ENCODE measurements around the gene CD53. TPM values are rescaled to one million over a fixed set of nuclear protein-coding genes. Genes with fewer than 3 reads are reported as not detected.

CD53 gene
- total RNA-seq, 6 experiments from 2014 or later = 7.8 to 26.6 (median 11.9) TPM

- no peaks in the 10 kb centered on the region for H3K4me1 ChIP-seq
- no peaks in the 10 kb centered on the region for H3K36me3 ChIP-seq
- intact Hi-C loops (cut with DNase I) = no loop called here
- no peaks in the 10 kb centered on the region for H3K9me3 ChIP-seq
- WGBS (ENCODE audit: insufficient coverage, low coverage, low lambda C conversion rate, missing lambda C conversion rate) = 63% methylated on average over 1 of the region's 6 CpGs
- no peak overlapping the region for H3K27ac ChIP-seq
- H3K4me3 ChIP-seq = no peak overlapping the region
- ATAC-seq (no peak), DNase-seq (no peak)
- TF ChIP-seq, protein P1, sequence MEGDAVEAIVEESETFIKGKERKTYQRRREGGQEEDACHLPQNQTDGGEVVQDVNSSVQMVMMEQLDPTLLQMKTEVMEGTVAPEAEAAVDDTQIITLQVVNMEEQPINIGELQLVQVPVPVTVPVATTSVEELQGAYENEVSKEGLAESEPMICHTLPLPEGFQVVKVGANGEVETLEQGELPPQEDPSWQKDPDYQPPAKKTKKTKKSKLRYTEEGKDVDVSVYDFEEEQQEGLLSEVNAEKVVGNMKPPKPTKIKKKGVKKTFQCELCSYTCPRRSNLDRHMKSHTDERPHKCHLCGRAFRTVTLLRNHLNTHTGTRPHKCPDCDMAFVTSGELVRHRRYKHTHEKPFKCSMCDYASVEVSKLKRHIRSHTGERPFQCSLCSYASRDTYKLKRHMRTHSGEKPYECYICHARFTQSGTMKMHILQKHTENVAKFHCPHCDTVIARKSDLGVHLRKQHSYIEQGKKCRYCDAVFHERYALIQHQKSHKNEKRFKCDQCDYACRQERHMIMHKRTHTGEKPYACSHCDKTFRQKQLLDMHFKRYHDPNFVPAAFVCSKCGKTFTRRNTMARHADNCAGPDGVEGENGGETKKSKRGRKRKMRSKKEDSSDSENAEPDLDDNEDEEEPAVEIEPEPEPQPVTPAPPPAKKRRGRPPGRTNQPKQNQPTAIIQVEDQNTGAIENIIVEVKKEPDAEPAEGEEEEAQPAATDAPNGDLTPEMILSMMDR (IDR thresholded peaks at IDR 0.05) = no peak
- TF ChIP-seq POLR2A (IDR thresholded peaks at IDR 0.05) = no peak
- no peaks in the 10 kb centered on the region for H3K27me3 ChIP-seq
These were observed 30.0 kb downstream of the CD53 start for GRCh38 chr1:110902820-110903463.

DNA sequence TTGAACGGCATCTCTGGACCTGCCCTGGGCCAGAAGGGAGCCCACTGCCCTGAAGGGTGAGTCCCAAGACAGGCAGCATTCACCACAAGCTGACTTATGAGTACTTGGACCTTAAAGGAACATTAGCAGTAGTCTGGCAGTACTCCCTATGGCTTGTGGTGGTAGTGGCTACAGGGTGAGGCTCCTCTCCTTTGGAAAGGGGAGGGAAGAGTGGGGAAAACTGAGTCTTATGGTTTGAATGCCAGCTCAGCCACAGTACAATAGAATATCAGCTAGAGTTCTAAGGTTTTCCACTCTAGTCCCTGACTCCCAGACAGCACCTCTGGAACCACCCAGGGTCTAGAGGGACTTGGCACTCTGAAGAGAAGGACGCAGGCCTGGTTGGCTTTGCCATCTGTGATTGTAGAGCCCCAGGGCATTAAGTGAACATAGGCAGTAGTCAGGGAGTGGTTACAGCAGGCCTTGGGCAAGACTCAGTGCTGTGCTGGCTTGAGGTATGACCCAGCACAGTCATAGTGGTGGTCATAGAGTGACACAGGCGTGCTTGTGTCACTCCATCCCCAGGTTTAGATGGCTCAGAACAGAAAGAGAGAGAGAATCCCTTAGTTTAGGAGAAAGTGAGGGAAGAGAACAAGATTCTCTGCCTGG lies 31.0 kb downstream of the CD53 start:
- ATAC-seq = no peak
- TF ChIP-seq POLR2A (IDR thresholded peaks at IDR 0.05) = no peak
- TF ChIP-seq, protein P1 (IDR thresholded peaks at IDR 0.05) = no peak
- H3K27ac ChIP-seq = no peak overlapping the region
- H3K4me3 ChIP-seq = no peak overlapping the region
- H3K27me3 ChIP-seq = no peaks in the 10 kb centered on the region
- DNase-seq = no peak
- H3K36me3 ChIP-seq = no peaks in the 10 kb centered on the region
- H3K4me1 ChIP-seq = no peaks in the 10 kb centered on the region
- H3K9me3 ChIP-seq = no peaks in the 10 kb centered on the region
- intact Hi-C loops (cut with DNase I) = no loop called here
- WGBS (ENCODE audit: insufficient coverage, low coverage, low lambda C conversion rate, missing lambda C conversion rate) = 53% methylated on average over 2 of the region's 3 CpGs

DNA sequence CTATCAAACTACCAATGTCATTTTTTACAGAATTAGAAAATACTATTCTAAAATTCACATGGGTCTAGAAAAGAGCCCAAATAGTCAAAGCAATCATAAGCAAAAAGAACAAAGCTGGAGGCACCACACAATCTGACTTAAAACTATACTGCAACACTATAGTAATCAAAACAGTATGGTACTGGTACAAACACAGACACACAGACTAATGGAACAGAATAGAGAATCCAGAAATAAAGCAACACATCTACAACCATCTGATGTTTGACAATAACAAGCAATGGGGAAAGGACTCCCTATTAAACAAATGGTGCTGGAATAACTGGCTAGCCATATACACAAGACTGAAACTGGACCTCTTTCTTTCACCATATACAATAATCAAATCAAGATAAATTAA lies 39.8 kb downstream of the CD53 start:
- Histone ChIP-seq H3K36me3 (no peaks in the 10 kb centered on the region), H3K27me3 (no peaks in the 10 kb centered on the region), H3K4me1 (no peaks in the 10 kb centered on the region), H3K27ac (no peak overlapping the region), H3K4me3 (no peak overlapping the region), H3K9me3 (no peaks in the 10 kb centered on the region)
- DNase-seq (no peak), ATAC-seq (no peak)
- TF ChIP-seq, protein P1 (IDR thresholded peaks at IDR 0.05) = no peak
- TF ChIP-seq POLR2A (IDR thresholded peaks at IDR 0.05) = no peak
- intact Hi-C loops (cut with DNase I) = no loop called here

DNA sequence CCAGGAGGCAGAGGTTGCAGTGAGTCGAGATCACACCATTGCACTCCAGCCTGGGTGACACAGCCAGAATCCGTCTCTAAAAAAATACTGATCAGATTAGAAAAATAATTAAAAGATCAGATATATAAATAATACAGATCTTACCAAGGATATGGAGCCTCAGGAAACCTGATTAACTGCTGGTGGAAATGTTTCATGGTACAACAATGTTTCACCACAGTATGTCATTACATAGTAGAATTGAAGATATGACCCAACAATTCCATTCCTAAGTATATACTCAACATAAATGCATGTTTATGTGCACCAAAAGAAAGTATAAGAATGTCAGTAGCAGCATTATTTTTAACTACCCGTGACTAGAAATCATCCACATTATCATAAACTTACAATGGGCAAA lies 41.7 kb downstream of the CD53 start:
- no peaks in the 10 kb centered on the region for H3K36me3 ChIP-seq
- H3K9me3 ChIP-seq = no peaks in the 10 kb centered on the region
- TF ChIP-seq, protein P1 (IDR thresholded peaks at IDR 0.05) = no peak
- TF ChIP-seq POLR2A (IDR thresholded peaks at IDR 0.05) = no peak
- no peak overlapping the region for H3K27ac ChIP-seq
- no peaks in the 10 kb centered on the region for H3K4me1 ChIP-seq
- intact Hi-C loops (cut with DNase I) = no loop called here
- WGBS (ENCODE audit: insufficient coverage, low coverage, low lambda C conversion rate, missing lambda C conversion rate) = 48% methylated on average over 2 of the region's 3 CpGs
- no peaks in the 10 kb centered on the region for H3K27me3 ChIP-seq
- H3K4me3 ChIP-seq = no peak overlapping the region
- no peak for ATAC-seq
- no peak for DNase-seq

All from right lobe of liver (tissue), 6 donors.